ENCODE measurements around the gene GLTPD2.

DNA sequence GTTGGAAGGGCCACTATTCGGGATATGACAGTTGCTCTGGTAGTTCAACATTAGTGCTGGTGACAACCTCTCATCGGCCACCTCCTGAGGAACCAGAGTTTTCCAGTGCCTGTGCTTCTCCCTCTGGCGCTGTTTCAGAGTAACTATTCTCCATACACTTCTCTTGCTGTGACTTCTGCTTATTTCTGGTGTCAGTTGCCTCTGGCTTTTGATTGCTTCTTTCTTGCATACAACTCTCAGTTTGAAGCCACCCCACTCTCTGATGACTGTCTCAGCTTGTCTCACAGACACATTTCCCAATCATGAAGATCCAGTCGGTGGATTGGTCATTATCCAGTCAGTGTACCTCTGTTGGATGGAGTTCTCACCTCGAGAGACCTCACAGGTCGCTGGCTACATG, 20.5 kb upstream of the GLTPD2 start:
- TF ChIP-seq CTCF (IDR thresholded peaks at IDR 0.05) = no peak
- TF ChIP-seq EP300 (IDR thresholded peaks at IDR 0.05) = no peak
- TF ChIP-seq POLR2AphosphoS5 (IDR thresholded peaks at IDR 0.05) = no peak
- TF ChIP-seq POLR2A (IDR thresholded peaks at IDR 0.05) = no peak
